DND-41 (cell line): Measurements from ENCODE around the gene CACHD1.

Source experiments
- ATAC-seq: fragments of 200-7000 bp; cut with Tn5 transposase; 3 replicates; pipeline ENCODE4 v1.9.1; 2021; ENCODE audit warnings: low read depth; ENCODE audit not compliant: insufficient read depth
- DNase-seq: peaks from one replicate; pipeline ENCODE4 v3.0.0-alpha.2; 2020
- H2AFZ ChIP-seq: 2 replicates; pipeline ENCODE4 v1.6.0; 2012; ENCODE audit warnings: low read depth, low read length
- H3K27ac ChIP-seq: 2 replicates; pipeline ENCODE4 v1.5.1; 2012; ENCODE audit warnings: low read length, inconsistent platforms
- H3K27me3 ChIP-seq: fragments of 200-600 bp; sonication (generic); 2 replicates; pipeline ENCODE4 v1.6.0; 2012; ENCODE audit warnings: low read length, mild to moderate bottlenecking, inconsistent platforms; ENCODE audit not compliant: insufficient read depth, poor library complexity
- H3K36me3 ChIP-seq: 2 replicates; pipeline ENCODE4 v1.5.1; 2012; ENCODE audit warnings: low read length, inconsistent platforms; ENCODE audit not compliant: insufficient read depth
- H3K4me1 ChIP-seq: 2 replicates; pipeline ENCODE4 v1.5.1; 2012; ENCODE audit warnings: mild to moderate bottlenecking, low read length; ENCODE audit not compliant: insufficient read depth
- H3K4me2 ChIP-seq: 2 replicates; pipeline ENCODE4 v1.6.0; 2012; ENCODE audit warnings: mild to moderate bottlenecking, moderate library complexity, low read length, inconsistent platforms; ENCODE audit not compliant: insufficient read depth
- H3K4me3 ChIP-seq, 2 experiments: fragments of 200-600 bp in 1 of 2; shearing (Covaris generic) in 1 of 2; 2 replicates each; pipeline ENCODE4 v1.5.1; 2012 to 2016; ENCODE audit warnings: inconsistent platforms in 2 of 2, low read length in 2 of 2, mild to moderate bottlenecking in 2 of 2, low read depth in 1 of 2, moderate library complexity in 1 of 2
- H3K79me2 ChIP-seq: 2 replicates; pipeline ENCODE4 v1.6.0; 2012; ENCODE audit warnings: low read length, inconsistent platforms; ENCODE audit not compliant: insufficient read depth
- H3K9ac ChIP-seq: 2 replicates; pipeline ENCODE4 v1.6.0; 2012; ENCODE audit warnings: low read depth, mild to moderate bottlenecking, inconsistent platforms, low read length, moderate library complexity
- H3K9me3 ChIP-seq: 2 replicates; pipeline ENCODE4 v1.5.1; 2012; ENCODE audit warnings: low read length, moderate library complexity, mild to moderate bottlenecking, inconsistent platforms; ENCODE audit not compliant: insufficient read depth, severe bottlenecking
- H4K20me1 ChIP-seq: 2 replicates; pipeline ENCODE4 v1.6.0; 2012; ENCODE audit warnings: low read length; ENCODE audit not compliant: insufficient read depth
- CTCF ChIP-seq: IDR thresholded peaks from 2 replicates; pipeline ENCODE4 v1.5.1; 2012; ENCODE audit warnings: borderline replicate concordance, low read length, moderate library complexity, mild to moderate bottlenecking; ENCODE audit not compliant: poor library complexity, severe bottlenecking; ENCODE audit errors: extremely low read depth
- EZH2 ChIP-seq: IDR thresholded peaks from 3 replicates; pipeline ENCODE4 v1.6.1; 2012; ENCODE audit warnings: borderline replicate concordance, low read depth, mild to moderate bottlenecking, moderate library complexity, low read length, inconsistent platforms; ENCODE audit not compliant: severe bottlenecking

Gene CACHD1

GRCh38 chr1:64659478-64660138, 189.7 kb downstream of the CACHD1 start:
- H3K4me3 ChIP-seq: no peak overlapping the region
- H2AFZ ChIP-seq: no peak overlapping the region
- no peaks in the 10 kb centered on the region for H3K27me3 ChIP-seq
- no peaks in the 10 kb centered on the region for H3K79me2 ChIP-seq
- TF ChIP-seq CTCF (no peak), EZH2 (no peak)
- H3K36me3 ChIP-seq: no peaks in the 10 kb centered on the region
- no peak overlapping the region for H3K4me2 ChIP-seq
- H4K20me1 ChIP-seq: no peaks in the 10 kb centered on the region
- ATAC-seq (no peak), DNase-seq (no peak)
- H3K27ac ChIP-seq: no peak overlapping the region
- no peaks in the 10 kb centered on the region for H3K9me3 ChIP-seq
- no peak overlapping the region for H3K9ac ChIP-seq
- H3K4me1 ChIP-seq: no peaks in the 10 kb centered on the region

GRCh38 chr1:64663668-64664067, 193.7 kb downstream of the CACHD1 start:
- Histone ChIP-seq H3K4me1 (no peaks in the 10 kb centered on the region), H3K4me3 (no peak overlapping the region), H3K9ac (no peak overlapping the region), H3K79me2 (no peaks in the 10 kb centered on the region), H3K9me3 (no peaks in the 10 kb centered on the region), H3K36me3 (no peaks in the 10 kb centered on the region), H3K27me3 (no peaks in the 10 kb centered on the region), H2AFZ (no peak overlapping the region), H4K20me1 (no peaks in the 10 kb centered on the region), H3K27ac (no peak overlapping the region), H3K4me2 (no peak overlapping the region)
- DNase-seq (peak; percentile 26), ATAC-seq (peak; percentile 65)
- peak; percentile 52 for TF ChIP-seq CTCF
- no peak for TF ChIP-seq EZH2

GRCh38 chr1:64664299-64664698, 194.4 kb downstream of the CACHD1 start:
- no peaks in the 10 kb centered on the region for H3K36me3 ChIP-seq

More at GRCh38 chr1:64664299-64664698, 194.4 kb downstream of the CACHD1 start:
- no peak overlapping the region for H3K4me3 ChIP-seq
- no peaks in the 10 kb centered on the region for H3K4me1 ChIP-seq
- DNase-seq (no peak), ATAC-seq (no peak)
- H2AFZ ChIP-seq: no peak overlapping the region
- H3K4me2 ChIP-seq: no peak overlapping the region
- H3K27ac ChIP-seq: no peak overlapping the region
- H3K27me3 ChIP-seq: no peaks in the 10 kb centered on the region
- no peaks in the 10 kb centered on the region for H4K20me1 ChIP-seq
- H3K9me3 ChIP-seq: no peaks in the 10 kb centered on the region
- TF ChIP-seq EZH2 (no peak), CTCF (no peak)
- no peak overlapping the region for H3K9ac ChIP-seq
- H3K79me2 ChIP-seq: no peaks in the 10 kb centered on the region
